Suppressor macrophage (primary cell): ENCODE measurements around the gene SULT1A3.
"Not testable (repeated sequence)": the region's sequence is repeated elsewhere in the genome, so short reads cannot be mapped to it uniquely, and the experiment has no call there.

Experiments used
- DNase-seq, 4 experiments: peaks; one replicate each; pipeline ENCODE4 v3.0.0-alpha.2; 2020 to 2022
- total RNA-seq, 17 experiments: gene quantifications; one replicate each; lab custom pipeline; 2026; ENCODE audit warnings: mixed read lengths in 6 of 17, inconsistent platforms in 3 of 17; lab: John Stamatoyannopoulos, UW

SULT1A3 gene
- total RNA-seq = 0 to 0.22 (median 0) reads per million in 17 experiments

- DNase-seq = not testable (repeated sequence)
Measured at GRCh38 chr16:30199049-30199448, at the start of gene SULT1A3. SULT1A3 (plus strand) TSS chr16:30199255; CDS start chr16:30200729, 1,474 bp downstream.

- no peak for DNase-seq
Measured at GRCh38 chr16:30151091-30151490, 48.0 kb upstream of the SULT1A3 start.

- no peak for DNase-seq
Measured at GRCh38 chr16:30152517-30152916, 46.5 kb upstream of the SULT1A3 start.

- no peak for DNase-seq
Measured at GRCh38 chr16:30155188-30155587, 43.9 kb upstream of the SULT1A3 start.

GRCh38 chr16:30157214-30157613 lies 41.8 kb upstream of the SULT1A3 start:
- DNase-seq = no peak

GRCh38 chr16:30163538-30163937 lies 35.5 kb upstream of the SULT1A3 start:
- no peak for DNase-seq

GRCh38 chr16:30166202-30166902 lies 32.7 kb upstream of the SULT1A3 start:
- peak; percentile 75 to 94 (median 84) for DNase-seq

GRCh38 chr16:30168746-30169145 lies 30.3 kb upstream of the SULT1A3 start:
- DNase-seq = not testable (repeated sequence)

GRCh38 chr16:30169416-30169815 lies 29.6 kb upstream of the SULT1A3 start:
- DNase-seq = not testable (repeated sequence)

GRCh38 chr16:30170145-30170544 lies 28.9 kb upstream of the SULT1A3 start:
- DNase-seq = not testable (repeated sequence)

GRCh38 chr16:30173054-30173453 lies 26.0 kb upstream of the SULT1A3 start:
- DNase-seq = no peak

GRCh38 chr16:30176876-30177275 lies 22.2 kb upstream of the SULT1A3 start:
- peak; percentile 37 to 66 (median 51) for DNase-seq

GRCh38 chr16:30179195-30179594 lies 19.9 kb upstream of the SULT1A3 start:
- DNase-seq = no peak

GRCh38 chr16:30179931-30180330 lies 19.1 kb upstream of the SULT1A3 start:
- no peak for DNase-seq

- DNase-seq = peak in 2 of 4 experiments; percentile 20 to 27
Measured at GRCh38 chr16:30180741-30181140, 18.3 kb upstream of the SULT1A3 start.

- DNase-seq = peak; percentile 82 to 95 (median 86)
Measured at GRCh38 chr16:30183233-30184095, 15.6 kb upstream of the SULT1A3 start, which contains the start of gene CORO1A. CORO1A (plus strand) TSS chr16:30183602; CDS start chr16:30185210, 1,608 bp downstream.

GRCh38 chr16:30184096-30184890 lies 14.8 kb upstream of the SULT1A3 start:
- DNase-seq = peak; percentile 43 to 72 (median 61)

GRCh38 chr16:30184891-30185682 lies 14.0 kb upstream of the SULT1A3 start:
- DNase-seq = peak; percentile 51 to 70 (median 66)

- DNase-seq = peak; percentile 81 to 90 (median 87)
Measured at GRCh38 chr16:30185683-30186421, 13.2 kb upstream of the SULT1A3 start.

GRCh38 chr16:30186444-30186781 lies 12.6 kb upstream of the SULT1A3 start:
- peak in 3 of 4 experiments; percentile 31 to 45 (median 45) for DNase-seq
